DOHH2 (cell line): Measurements from ENCODE around the gene CD34.

Experiments
- H3F3A ChIP-seq: fragments of 200-600 bp; sonication (generic), shearing (Covaris generic); 2 replicates; pipeline ENCODE4 v1.6.0; 2016; ENCODE audit warnings: antibody characterized with exemption, mild to moderate bottlenecking; ENCODE audit not compliant: control insufficient read depth, insufficient read depth
- H3K27ac ChIP-seq: fragments of 200-600 bp; sonication (generic); 2 replicates; pipeline ENCODE4 v1.5.1; 2014; ENCODE audit warnings: low read depth, mild to moderate bottlenecking, low read length, moderate library complexity
- H3K27me3 ChIP-seq: fragments of 200-600 bp; sonication (generic); 2 replicates; pipeline ENCODE4 v1.6.1; 2014; ENCODE audit warnings: mild to moderate bottlenecking, low read length, mixed read lengths; ENCODE audit not compliant: control insufficient read depth
- H3K36me3 ChIP-seq: fragments of 200-600 bp; sonication (generic); 2 replicates; pipeline ENCODE4 v1.6.1; 2014; ENCODE audit warnings: mild to moderate bottlenecking, low read length, moderate library complexity, mixed read lengths; ENCODE audit not compliant: control insufficient read depth
- H3K4me1 ChIP-seq: fragments of 200-600 bp; sonication (generic); 2 replicates; pipeline ENCODE4 v1.6.1; 2014; ENCODE audit warnings: mild to moderate bottlenecking, low read length, mixed read lengths; ENCODE audit not compliant: control insufficient read depth
- H3K4me2 ChIP-seq: fragments of 200-600 bp; sonication (generic); 2 replicates; pipeline ENCODE4 v1.6.0; 2014; ENCODE audit warnings: mild to moderate bottlenecking, low read length, moderate library complexity
- H3K4me3 ChIP-seq: fragments of 200-600 bp; sonication (generic); 2 replicates; pipeline ENCODE4 v1.5.1; 2014; ENCODE audit warnings: mild to moderate bottlenecking, low read length, mixed read lengths
- H3K79me2 ChIP-seq: fragments of 200-600 bp; sonication (generic); 2 replicates; pipeline ENCODE4 v1.6.1; 2014; ENCODE audit warnings: mild to moderate bottlenecking, low read length, mixed read lengths; ENCODE audit not compliant: control insufficient read depth
- H3K9me2 ChIP-seq: fragments of 200-600 bp; sonication (generic); replicated peaks from 2 replicates; pipeline ENCODE4 v1.6.1; 2014; ENCODE audit warnings: mild to moderate bottlenecking, low read length, mixed read lengths; ENCODE audit not compliant: control insufficient read depth
- H3K9me3 ChIP-seq: fragments of 200-600 bp; sonication (generic); 2 replicates; pipeline ENCODE4 v1.6.1; 2014; ENCODE audit warnings: antibody characterized with exemption, low read length, mixed read lengths; ENCODE audit not compliant: control insufficient read depth, insufficient read depth
- H4K20me1 ChIP-seq: fragments of 200-600 bp; sonication (generic); 2 replicates; pipeline ENCODE4 v1.6.0; 2014; ENCODE audit warnings: low read depth, mild to moderate bottlenecking, antibody characterized with exemption, low read length, moderate library complexity; ENCODE audit not compliant: control insufficient read depth, insufficient read depth
- EZH2phosphoT487 ChIP-seq: fragments of 200-600 bp; sonication (generic); IDR thresholded peaks from 2 replicates; pipeline ENCODE4 v1.6.1; 2017; ENCODE audit warnings: borderline replicate concordance, mild to moderate bottlenecking, antibody characterized with exemption, low read length, moderate library complexity, mixed read lengths
- TF ChIP-seq, protein P1 (sequence below): fragments of 200-600 bp; sonication (generic); IDR thresholded peaks from one replicate; pipeline ENCODE4 v1.5.1; 2014; ENCODE audit warnings: antibody characterized with exemption, mild to moderate bottlenecking, low read depth, low read length; ENCODE audit not compliant: poor library complexity, severe bottlenecking

The CD34 gene

DNA sequence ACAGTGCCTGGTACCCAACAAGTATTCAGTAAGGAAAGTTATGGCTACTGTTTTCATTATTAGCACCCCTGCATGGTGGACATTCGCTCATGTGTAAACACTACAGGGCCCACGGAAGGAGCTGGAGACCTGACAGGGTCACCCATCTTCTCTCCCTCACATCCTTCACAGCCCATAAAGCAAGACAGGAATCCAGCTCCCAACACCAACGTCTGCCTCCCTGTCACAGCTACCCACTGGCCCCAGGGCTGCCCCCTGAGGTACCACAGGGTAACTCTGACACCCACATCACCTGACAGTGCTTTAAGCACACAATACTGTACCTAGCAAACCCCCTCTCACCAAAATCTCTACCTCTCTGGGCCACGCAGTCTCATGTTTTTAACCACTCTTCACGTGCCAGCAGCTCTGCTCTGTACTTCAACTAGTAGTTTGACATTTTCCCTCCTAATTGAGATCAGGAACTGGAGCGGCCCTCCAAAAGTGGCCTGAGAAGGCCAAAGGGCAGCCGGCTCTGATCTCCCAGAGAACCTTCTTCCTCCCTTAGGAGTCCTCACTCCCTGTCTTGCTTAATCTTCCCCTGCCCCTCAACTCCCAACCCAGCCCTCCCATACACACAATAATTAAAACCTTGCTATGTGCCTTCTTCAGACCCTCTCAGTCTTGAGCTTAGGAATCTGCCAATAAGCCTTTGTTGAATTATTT is 76.8 kb downstream of the CD34 start:
- no peaks in the 10 kb centered on the region for H3K36me3 ChIP-seq
- H4K20me1 ChIP-seq: no peaks in the 10 kb centered on the region
- H3K79me2 ChIP-seq: no peaks in the 10 kb centered on the region
- H3K4me3 ChIP-seq: no peak overlapping the region
- TF ChIP-seq EZH2phosphoT487: no peak
- TF ChIP-seq, protein P1, sequence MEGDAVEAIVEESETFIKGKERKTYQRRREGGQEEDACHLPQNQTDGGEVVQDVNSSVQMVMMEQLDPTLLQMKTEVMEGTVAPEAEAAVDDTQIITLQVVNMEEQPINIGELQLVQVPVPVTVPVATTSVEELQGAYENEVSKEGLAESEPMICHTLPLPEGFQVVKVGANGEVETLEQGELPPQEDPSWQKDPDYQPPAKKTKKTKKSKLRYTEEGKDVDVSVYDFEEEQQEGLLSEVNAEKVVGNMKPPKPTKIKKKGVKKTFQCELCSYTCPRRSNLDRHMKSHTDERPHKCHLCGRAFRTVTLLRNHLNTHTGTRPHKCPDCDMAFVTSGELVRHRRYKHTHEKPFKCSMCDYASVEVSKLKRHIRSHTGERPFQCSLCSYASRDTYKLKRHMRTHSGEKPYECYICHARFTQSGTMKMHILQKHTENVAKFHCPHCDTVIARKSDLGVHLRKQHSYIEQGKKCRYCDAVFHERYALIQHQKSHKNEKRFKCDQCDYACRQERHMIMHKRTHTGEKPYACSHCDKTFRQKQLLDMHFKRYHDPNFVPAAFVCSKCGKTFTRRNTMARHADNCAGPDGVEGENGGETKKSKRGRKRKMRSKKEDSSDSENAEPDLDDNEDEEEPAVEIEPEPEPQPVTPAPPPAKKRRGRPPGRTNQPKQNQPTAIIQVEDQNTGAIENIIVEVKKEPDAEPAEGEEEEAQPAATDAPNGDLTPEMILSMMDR: no peak
- H3K9me2 ChIP-seq: no peaks in the 10 kb centered on the region
- H3K27me3 ChIP-seq: no peaks in the 10 kb centered on the region
- H3F3A ChIP-seq: no peaks in the 10 kb centered on the region
- no peak overlapping the region for H3K27ac ChIP-seq
- H3K4me1 ChIP-seq: no peaks in the 10 kb centered on the region
- H3K9me3 ChIP-seq: no peaks in the 10 kb centered on the region
- H3K4me2 ChIP-seq: no peak overlapping the region

DNA sequence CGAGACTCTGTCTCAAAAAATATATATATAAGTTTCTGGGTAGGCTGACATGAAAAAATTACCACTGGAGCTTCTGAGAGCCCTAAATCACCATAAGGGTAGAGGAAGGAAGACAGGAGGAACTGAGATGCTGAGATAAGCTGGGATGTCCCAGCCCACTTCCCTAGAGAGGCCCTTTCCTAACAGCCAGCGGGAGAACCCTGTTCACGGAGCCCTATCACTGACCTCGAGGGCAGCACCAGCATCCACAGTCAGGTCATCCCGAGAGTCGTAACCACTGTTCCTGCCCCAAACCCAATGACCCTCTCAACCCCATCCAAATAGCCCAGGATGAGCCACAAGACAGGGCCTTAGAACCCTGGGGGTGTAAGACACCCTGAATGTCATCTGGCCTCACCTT is 77.5 kb downstream of the CD34 start:
- Histone ChIP-seq H3K79me2 (no peaks in the 10 kb centered on the region), H3K9me3 (no peaks in the 10 kb centered on the region), H3K9me2 (no peaks in the 10 kb centered on the region), H3K4me3 (no peak overlapping the region), H3K4me2 (no peak overlapping the region), H4K20me1 (no peaks in the 10 kb centered on the region), H3F3A (no peaks in the 10 kb centered on the region), H3K36me3 (no peaks in the 10 kb centered on the region), H3K4me1 (peaks cover 3% of the 10 kb centered on the region), H3K27ac (no peak overlapping the region), H3K27me3 (no peaks in the 10 kb centered on the region)
- no peak for TF ChIP-seq EZH2phosphoT487
- TF ChIP-seq, protein P1: no peak

DNA sequence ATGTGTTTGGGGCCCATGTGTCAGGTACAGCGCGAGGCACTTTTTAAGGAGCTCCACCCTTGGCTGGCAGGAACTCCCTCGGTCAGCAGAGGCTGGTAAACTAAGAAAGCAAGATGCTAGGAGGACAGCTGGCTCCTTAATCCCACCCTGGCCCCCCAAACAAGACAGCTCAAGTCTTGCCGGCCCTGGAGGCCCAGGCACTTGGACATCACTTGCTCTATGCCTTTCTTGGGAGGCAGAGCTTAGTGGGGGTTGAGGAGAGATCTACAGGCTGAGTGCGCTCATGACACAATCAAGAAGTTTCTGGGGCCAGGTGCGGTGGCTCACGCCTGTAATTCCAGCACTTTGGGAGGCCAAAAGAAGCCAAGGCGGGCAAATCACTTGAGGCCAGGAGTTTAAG is 78.1 kb downstream of the CD34 start:
- Histone ChIP-seq H3K27me3 (no peaks in the 10 kb centered on the region), H3K4me1 (peaks cover 9% of the 10 kb centered on the region), H3K9me3 (no peaks in the 10 kb centered on the region), H4K20me1 (no peaks in the 10 kb centered on the region), H3K79me2 (no peaks in the 10 kb centered on the region), H3K27ac (no peak overlapping the region), H3F3A (no peaks in the 10 kb centered on the region), H3K9me2 (no peaks in the 10 kb centered on the region), H3K36me3 (no peaks in the 10 kb centered on the region), H3K4me3 (no peak overlapping the region), H3K4me2 (no peak overlapping the region)
- TF ChIP-seq, protein P1: no peak
- TF ChIP-seq EZH2phosphoT487: no peak
